H1 (cell line): ENCODE results near the gene PKNOX1. TPM values are rescaled to one million over a fixed set of nuclear protein-coding genes. Genes with fewer than 3 reads are reported as not detected.

Experiments used
- CTCF ChIA-PET: fragments of 300-600 bp; sonication (Branson Sonifier 250); formaldehyde crosslinking; loops from one replicate; lab custom pipeline; 2021; ENCODE audit not compliant: partially characterized antibody; lab: Charles Lee
- POLR2A ChIA-PET: fragments of 300-600 bp; sonication (Branson Sonifier 250); formaldehyde crosslinking; loops from one replicate; lab custom pipeline; 2021; ENCODE audit warnings: inconsistent platforms; ENCODE audit not compliant: partially characterized antibody; lab: Charles Lee
- DNase-seq, 2 experiments: peaks; one replicate each; pipeline versions ENCODE4 v3.0.0 to v3.0.0-alpha.2; 2010 to 2022; ENCODE audit warnings: low spot score in 2 of 2, low read depth in 1 of 2, mixed read lengths in 1 of 2
- FAIRE-seq: peaks from 2 replicates; lab custom pipeline; 2011; peaks lifted over from hg19 to GRCh38; lab: Jason Lieb, UNC
- H2AFZ ChIP-seq: 2 replicates; pipeline ENCODE4 v1.8.1; 2012; ENCODE audit warnings: low read length, inconsistent platforms
- H2AK5ac ChIP-seq: 2 replicates; pipeline ENCODE4 v1.6.1; 2013; ENCODE audit warnings: low read depth, low read length
- H2BK120ac ChIP-seq: replicated peaks from 2 replicates; pipeline ENCODE3; 2013; ENCODE audit warnings: low read depth, low read length, inconsistent platforms
- H2BK12ac ChIP-seq: 2 replicates; pipeline ENCODE4 v1.6.1; 2013; ENCODE audit warnings: low read depth, low read length
- H2BK15ac ChIP-seq: 2 replicates; pipeline ENCODE4 v1.6.1; 2013; ENCODE audit warnings: low read length
- H2BK20ac ChIP-seq: 2 replicates; pipeline ENCODE4 v1.6.1; 2013; ENCODE audit warnings: low read length
- H2BK5ac ChIP-seq: 2 replicates; pipeline ENCODE4 v1.6.1; 2013; ENCODE audit warnings: low read depth, low read length
- H3K14ac ChIP-seq: 2 replicates; pipeline ENCODE4 v1.6.1; 2013; ENCODE audit warnings: inconsistent platforms; ENCODE audit not compliant: insufficient read length
- H3K18ac ChIP-seq: 2 replicates; pipeline ENCODE4 v1.6.1; 2013; ENCODE audit warnings: low read length; ENCODE audit errors: extremely low read depth
- H3K23ac ChIP-seq: 2 replicates; pipeline ENCODE4 v1.6.1; 2013; ENCODE audit warnings: inconsistent platforms; ENCODE audit not compliant: insufficient read length
- H3K23me2 ChIP-seq: 2 replicates; pipeline ENCODE4 v1.6.1; 2013; ENCODE audit warnings: low read depth, low read length
- H3K27ac ChIP-seq: 2 replicates; pipeline ENCODE4 v1.6.1; 2011; ENCODE audit warnings: low read depth, low read length, inconsistent platforms
- H3K27me3 ChIP-seq, 4 experiments: replicated peaks in 1 of 4; 1 replicate in 1 of 4; 2 replicates in 3 of 4; pipeline versions ENCODE4 v1.6.1 to v1.8.1; 2011 to 2013; ENCODE audit warnings: low read length in 3 of 4, mild to moderate bottlenecking in 3 of 4, inconsistent platforms in 2 of 4, mixed read lengths in 2 of 4, moderate library complexity in 1 of 4; ENCODE audit not compliant: control insufficient read depth in 3 of 4, insufficient read depth in 3 of 4; ENCODE audit errors: extremely low read depth in 1 of 4
- H3K36me3 ChIP-seq, 4 experiments: 2 replicates each; pipeline versions ENCODE4 v1.6.1 to v1.8.1; 2011 to 2013; ENCODE audit warnings: mild to moderate bottlenecking in 4 of 4, low read length in 3 of 4, moderate library complexity in 2 of 4, control low read depth in 1 of 4, inconsistent platforms in 1 of 4; ENCODE audit not compliant: insufficient read depth in 4 of 4, control insufficient read depth in 2 of 4
- H3K4ac ChIP-seq: replicated peaks from 2 replicates; pipeline ENCODE3; 2013; ENCODE audit warnings: low read length, low read depth, mixed read lengths, inconsistent platforms; ENCODE audit not compliant: insufficient read length
- H3K4me1 ChIP-seq, 4 experiments: replicated peaks in 1 of 4; 1 replicate in 1 of 4; 2 replicates in 3 of 4; pipeline versions ENCODE4 v1.6.1 to v1.8.1; 2011 to 2013; ENCODE audit warnings: low read length in 3 of 4, inconsistent platforms in 2 of 4, mixed read lengths in 1 of 4; ENCODE audit not compliant: insufficient read depth in 4 of 4, control insufficient read depth in 3 of 4
- H3K4me2 ChIP-seq, 2 experiments: 2 replicates each; pipeline versions ENCODE4 v1.6.1 to v1.8.1; 2011 to 2013; ENCODE audit warnings: low read depth in 2 of 2, low read length in 2 of 2, control low read depth in 1 of 2, inconsistent platforms in 1 of 2, mild to moderate bottlenecking in 1 of 2; ENCODE audit not compliant: insufficient read depth in 1 of 2
- H3K4me3 ChIP-seq, 4 experiments: fragments of 200-600, 300-600 bp in 1 of 4; sonication (generic), shearing (Covaris generic), sonication (Bioruptor Twin) in 1 of 4; 2 replicates each; pipeline versions ENCODE4 v1.5.1 to v1.8.1; 2011 to 2016; ENCODE audit warnings: low read length in 4 of 4, low read depth in 3 of 4, control low read depth in 2 of 4, inconsistent platforms in 2 of 4, mild to moderate bottlenecking in 2 of 4, mixed read lengths in 1 of 4, moderate library complexity in 1 of 4; ENCODE audit not compliant: insufficient read depth in 2 of 4; ENCODE audit errors: extremely low read depth in 1 of 4
- H3K56ac ChIP-seq: replicated peaks from 2 replicates; pipeline ENCODE3; 2013; ENCODE audit warnings: low read depth, mild to moderate bottlenecking, mixed read lengths, low read length, inconsistent platforms; ENCODE audit not compliant: insufficient read length
- H3K79me1 ChIP-seq: 2 replicates; pipeline ENCODE4 v1.6.1; 2013; ENCODE audit warnings: low read depth, low read length, control low read depth
- H3K79me2 ChIP-seq, 2 experiments: 2 replicates each; pipeline versions ENCODE4 v1.6.1 to v1.8.1; 2012 to 2013; ENCODE audit warnings: low read length in 2 of 2, mild to moderate bottlenecking in 2 of 2, inconsistent platforms in 1 of 2; ENCODE audit not compliant: insufficient read depth in 2 of 2, control insufficient read depth in 1 of 2
- H3K9ac ChIP-seq, 4 experiments: replicated peaks in 1 of 4; 1 replicate in 1 of 4; 2 replicates in 3 of 4; pipeline versions ENCODE4 v1.6.1 to v1.8.1; 2011 to 2013; ENCODE audit warnings: low read depth in 3 of 4, low read length in 3 of 4, control low read depth in 2 of 4, mild to moderate bottlenecking in 2 of 4, moderate library complexity in 2 of 4, inconsistent platforms in 1 of 4; ENCODE audit errors: extremely low read depth in 1 of 4
- H3K9me3 ChIP-seq, 2 experiments: 2 replicates each; pipeline versions ENCODE4 v1.6.1 to v1.8.1; 2012 to 2013; ENCODE audit warnings: mild to moderate bottlenecking in 2 of 2, moderate library complexity in 2 of 2, control low read depth in 1 of 2, inconsistent platforms in 1 of 2, low read depth in 1 of 2, low read length in 1 of 2, mixed read lengths in 1 of 2; ENCODE audit not compliant: insufficient read depth in 2 of 2
- H4K20me1 ChIP-seq, 2 experiments: replicated peaks in 1 of 2; 2 replicates each; pipeline versions ENCODE3 to v1.8.1; 2011 to 2013; ENCODE audit warnings: inconsistent platforms in 2 of 2, low read length in 2 of 2, mild to moderate bottlenecking in 1 of 2; ENCODE audit not compliant: insufficient read depth in 2 of 2, control insufficient read depth in 1 of 2
- H4K5ac ChIP-seq: 2 replicates; pipeline ENCODE4 v1.6.1; 2013; ENCODE audit warnings: low read length, low read depth, mixed read lengths, inconsistent platforms; ENCODE audit not compliant: insufficient read length
- H4K8ac ChIP-seq: 2 replicates; pipeline ENCODE4 v1.8.0; 2013; ENCODE audit warnings: mild to moderate bottlenecking, moderate library complexity, low read length, inconsistent platforms; ENCODE audit not compliant: insufficient read depth; ENCODE audit errors: extremely low read depth
- H4K91ac ChIP-seq: replicated peaks from 2 replicates; pipeline ENCODE3; 2013; ENCODE audit warnings: low read length, mixed read lengths, inconsistent platforms; ENCODE audit not compliant: insufficient read length
- CBX8 ChIP-seq: fragments of 300-800, 300-1000 bp; sonication (generic); IDR thresholded peaks from 2 replicates; pipeline ENCODE4 v1.7.1; 2016; ENCODE audit warnings: low read depth, low read length, borderline replicate concordance
- KDM5A ChIP-seq: fragments of 200-600 bp; IDR thresholded peaks from 2 replicates; pipeline ENCODE4 v1.7.1; 2012; ENCODE audit warnings: mild to moderate bottlenecking, low read length, inconsistent platforms, mixed read lengths
- RFX5 ChIP-seq: IDR thresholded peaks from 2 replicates; pipeline ENCODE4 v1.6.1; 2011; ENCODE audit warnings: low read depth, low read length, improper control_type of control experiment, borderline replicate concordance
- TAF1 ChIP-seq: IDR thresholded peaks from 2 replicates; pipeline ENCODE4 v1.6.1; 2011; ENCODE audit warnings: mild to moderate bottlenecking, low read depth, low read length
- ZNF274 ChIP-seq: IDR thresholded peaks from 2 replicates; pipeline ENCODE4 v1.7.0; 2012; ENCODE audit warnings: low read length, borderline replicate concordance; ENCODE audit errors: extremely low read depth
- WGBS, 2 experiments: shearing (Covaris generic) in 1 of 2; methylation state at CpG; one replicate each; pipeline versions ENCODE4 v1.1.6 to v1.1.7; 2013 to 2015; ENCODE audit warnings: low lambda C conversion rate in 2 of 2, mixed read lengths in 2 of 2, inconsistent platforms in 1 of 2, low coverage in 1 of 2, missing lambda C conversion rate in 1 of 2; ENCODE audit not compliant: insufficient replicate concordance in 2 of 2, insufficient coverage in 1 of 2, insufficient read length in 1 of 2; ENCODE audit errors: extremely low coverage in 1 of 2, missing lambda C conversion rate in 1 of 2; 5-methylcytosine and 5-hydroxymethylcytosine counted together
- polyA plus RNA-seq, 7 experiments: library from polyadenylated mRNA; depleted of rRNA in 3 of 7; stranded (reverse) in 5 of 7; unstranded in 2 of 7; fragments of >200 nt in 5 of 7; fragments of 200-250 nt in 2 of 7; gene quantifications; 1 replicate in 5 of 7; 2 replicates in 1 of 7; 4 replicates in 1 of 7; pipeline versions ENCODE4 v1.2.1 to v1.2.3, GENCODE V29; 2011 to 2013; ENCODE audit warnings: missing spikeins in 2 of 7, mixed read lengths in 2 of 7
- total RNA-seq: library from RNA; stranded (reverse); fragmentation: NEBNext Ultra II Directional; extraction: Animal tissue kit (Norgen Biotek cat#: 25700); gene quantifications from 2 replicates; pipeline ENCODE4 v1.2.1, GENCODE V29; 2021

The PKNOX1 gene
- total and polyA plus RNA-seq, 2 of the 8 experiments (the other 6 are each of a cell fraction or from before 2014, with no cell fraction given): 20.4 to 31.9 TPM

- ChIA-PET POLR2A (interaction anchor here (1.9 kb wide), 1 partner anchor 49 kb away, joined by 7 read pairs; no protein-coding TSS in a partner anchor), CTCF (interaction anchor here (1.1 kb wide), 1 partner anchor 104 kb away, joined by 3 read pairs; the partner anchor contains the start of gene ERVH48-1)
- Histone ChIP-seq H4K20me1 (no peaks in the 10 kb centered on the region), H3K18ac (no peak overlapping the region), H3K9me3 (no peaks in the 10 kb centered on the region), H3K4me1 (no peaks in the 10 kb centered on the region), H2BK12ac (no peak overlapping the region), H2BK120ac (no peak overlapping the region), H3K4me2 (no peak overlapping the region), H3K4ac (no peak overlapping the region), H2BK5ac (no peak overlapping the region), H3K4me3 (no peak overlapping the region), H3K56ac (no peak overlapping the region), H3K27ac (no peak overlapping the region), H3K27me3 (no peaks in the 10 kb centered on the region), H3K79me1 (no peaks in the 10 kb centered on the region), H3K79me2 (no peaks in the 10 kb centered on the region), H3K9ac (no peak overlapping the region), H2BK20ac (no peak overlapping the region), H3K23ac (no peak overlapping the region), H4K5ac (no peak overlapping the region), H3K14ac (no peak overlapping the region), H2AK5ac (no peak overlapping the region), H3K36me3 (peaks cover 2 to 33% (median 11%) of the 10 kb centered on the region in 4 experiments; a peak in 7 of 8 replicates), H4K8ac (no peak overlapping the region), H3K23me2 (0 out of 2 replicates have a peak, but pooled peaks cover 2% of the 10 kb centered on the region), H2BK15ac (no peak overlapping the region), H4K91ac (no peak overlapping the region), H2AFZ (no peak overlapping the region)
- WGBS, 2 experiments: 93% methylated on average over 13 of the region's 13 CpGs; no CpG with 5 or more reads in 1 of the 2 experiments
- DNase-seq: no peak
- no peak for FAIRE-seq
- TF ChIP-seq TAF1: no peak
- TF ChIP-seq KDM5A: no peak
- no peak for TF ChIP-seq ZNF274
- no peak for TF ChIP-seq RFX5
- TF ChIP-seq CBX8: no peak
Measured at GRCh38 chr21:43029785-43030184, 55.4 kb downstream of the PKNOX1 start.
